IPS-NIHi7 (cell line): ENCODE data around the gene MATCAP1.

ENCODE experiments used
- DNase-seq: peaks from one replicate; pipeline ENCODE4 v3.0.0; 2012; ENCODE audit warnings: mixed read lengths; ENCODE audit errors: extremely low spot score

The MATCAP1 gene

DNA sequence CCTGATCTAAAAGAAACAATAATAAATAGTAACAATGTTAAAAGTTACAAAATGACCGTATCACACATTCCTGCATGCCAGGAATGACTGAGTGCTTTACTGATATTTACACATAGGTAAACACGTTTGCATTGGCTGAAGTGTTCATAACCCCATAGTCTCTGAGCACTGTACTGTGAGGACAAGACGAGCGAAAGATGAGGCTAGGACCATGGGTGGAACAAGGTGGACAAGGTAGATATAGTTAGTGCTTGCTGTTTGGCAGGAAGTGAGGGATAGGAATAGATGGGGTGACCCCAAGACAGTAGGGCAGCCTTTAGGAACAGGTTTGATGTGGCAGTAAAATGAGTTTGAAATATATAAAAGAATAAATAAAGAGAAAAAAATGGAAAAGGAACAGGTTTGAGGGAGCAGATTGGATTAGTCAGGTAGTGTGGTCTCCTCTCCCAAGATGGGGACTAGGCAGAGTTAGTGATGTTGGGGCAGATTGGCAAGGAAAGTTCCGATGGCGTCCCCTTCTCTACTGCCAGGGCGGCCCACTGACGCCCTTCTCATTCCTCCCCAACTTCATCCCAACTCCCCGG is 7.7 kb upstream of the MATCAP1 start:
- no peak for DNase-seq

DNA sequence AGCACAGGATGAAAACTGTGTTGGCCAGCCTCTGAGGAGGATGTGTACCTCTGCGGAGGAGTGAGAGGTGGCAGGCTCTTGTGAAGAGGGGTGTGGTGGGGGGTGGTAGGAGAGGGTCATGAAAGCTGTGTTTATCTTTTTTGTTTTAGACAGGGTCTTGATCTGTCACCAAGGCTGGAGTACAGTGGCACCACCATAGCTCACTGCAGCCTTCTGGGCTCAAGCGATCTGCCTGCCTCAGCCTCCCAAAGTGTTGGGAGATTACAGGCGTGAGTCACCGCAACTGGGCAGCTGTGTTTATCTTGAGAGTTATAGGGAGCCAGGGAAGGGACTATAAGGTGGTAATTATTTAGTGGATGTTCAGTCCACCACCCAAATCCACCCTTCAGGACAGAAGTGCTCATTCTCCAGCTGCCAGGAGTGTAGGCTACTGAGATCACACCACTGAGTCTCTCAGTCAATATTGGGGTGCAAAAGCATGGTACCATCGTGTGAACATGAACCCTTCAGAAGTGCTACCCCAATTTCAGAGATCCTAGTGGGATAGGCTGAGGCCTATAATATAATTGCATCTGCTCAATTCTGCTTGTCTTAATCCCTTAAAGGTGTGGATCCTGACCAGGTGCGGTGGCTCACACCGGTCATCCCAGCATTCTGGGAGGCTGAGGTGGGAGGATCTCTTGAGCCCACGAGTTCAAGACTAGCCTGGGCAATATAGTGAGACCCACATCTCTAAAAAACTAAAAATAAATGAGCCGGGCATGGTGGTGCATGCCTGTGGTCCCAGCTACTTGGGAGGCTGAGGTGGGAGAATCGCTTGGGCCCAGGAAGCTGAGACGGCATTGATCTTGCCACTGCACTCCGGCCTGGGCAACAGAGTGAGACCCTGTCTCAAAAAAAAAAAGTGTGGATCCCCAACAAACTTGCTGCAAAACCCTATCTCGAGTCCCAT is 7.0 kb upstream of the MATCAP1 start:
- no peak for DNase-seq

DNA sequence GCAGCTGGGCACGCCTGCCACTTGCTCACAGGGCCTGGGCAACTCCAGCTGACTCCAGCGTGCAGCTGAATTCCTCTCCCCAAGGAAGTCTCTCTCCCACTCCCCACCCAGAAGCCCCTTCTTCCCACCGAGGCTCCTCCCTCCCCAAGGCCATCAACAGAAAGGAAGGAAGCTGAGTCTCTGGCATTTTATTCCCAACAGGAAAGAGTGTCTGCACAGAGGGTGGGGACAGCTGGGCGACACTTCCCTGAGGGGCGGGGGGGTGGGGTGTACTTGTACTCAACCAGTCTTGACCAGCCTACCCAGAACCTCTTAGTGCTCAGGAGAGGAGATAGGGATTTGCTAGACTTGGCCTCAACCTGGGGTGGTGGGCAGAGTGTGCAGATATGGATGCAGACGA is 6.3 kb upstream of the MATCAP1 start, which contains the start of gene EXOC3L1:
Gene EXOC3L1 (minus strand): TSS at position 96 of the 400 bp plus-strand sequence. CDS start 460 bp downstream, outside the sequence.
- DNase-seq: no peak

DNA sequence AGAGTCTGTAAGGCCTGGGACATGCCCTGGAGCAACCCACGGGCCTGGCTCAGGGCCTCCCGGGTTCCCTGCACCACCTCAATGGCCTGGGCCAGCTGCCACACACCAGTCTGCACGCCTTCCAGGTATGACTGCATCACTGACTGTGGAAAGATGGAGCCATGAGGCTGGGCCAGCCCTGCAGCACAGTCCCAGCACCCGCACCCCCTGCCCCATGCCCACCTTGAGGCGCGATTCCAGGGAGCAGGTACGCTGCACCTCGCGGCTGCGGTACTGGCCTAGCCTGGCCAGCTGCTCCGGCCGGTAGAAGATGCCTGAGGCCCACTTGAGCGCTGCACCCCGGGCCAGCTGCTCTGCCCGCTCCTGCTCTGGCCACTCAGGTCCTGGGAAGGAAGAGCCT is 5.0 kb upstream of the MATCAP1 start:
- no peak for DNase-seq

DNA sequence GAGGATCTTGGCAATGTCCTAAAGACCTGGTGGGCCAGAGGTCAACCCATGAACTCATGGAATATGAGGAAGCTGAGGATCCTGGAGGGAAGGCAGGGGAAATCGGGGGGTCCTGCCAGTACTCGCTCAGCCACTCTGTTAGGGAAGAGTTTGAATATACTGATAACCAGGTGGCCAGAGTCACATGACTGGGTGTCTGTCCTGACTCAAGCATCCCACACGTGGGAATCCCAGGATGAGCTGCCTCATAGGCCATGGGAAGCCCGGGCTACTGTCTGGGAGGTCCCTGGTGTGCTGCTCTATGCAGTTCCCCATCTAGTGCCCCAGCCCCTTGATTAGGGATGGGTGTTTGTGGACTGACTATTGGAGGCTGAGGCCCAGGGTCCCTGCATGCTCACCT is 4.6 kb upstream of the MATCAP1 start:
- no peak for DNase-seq

DNA sequence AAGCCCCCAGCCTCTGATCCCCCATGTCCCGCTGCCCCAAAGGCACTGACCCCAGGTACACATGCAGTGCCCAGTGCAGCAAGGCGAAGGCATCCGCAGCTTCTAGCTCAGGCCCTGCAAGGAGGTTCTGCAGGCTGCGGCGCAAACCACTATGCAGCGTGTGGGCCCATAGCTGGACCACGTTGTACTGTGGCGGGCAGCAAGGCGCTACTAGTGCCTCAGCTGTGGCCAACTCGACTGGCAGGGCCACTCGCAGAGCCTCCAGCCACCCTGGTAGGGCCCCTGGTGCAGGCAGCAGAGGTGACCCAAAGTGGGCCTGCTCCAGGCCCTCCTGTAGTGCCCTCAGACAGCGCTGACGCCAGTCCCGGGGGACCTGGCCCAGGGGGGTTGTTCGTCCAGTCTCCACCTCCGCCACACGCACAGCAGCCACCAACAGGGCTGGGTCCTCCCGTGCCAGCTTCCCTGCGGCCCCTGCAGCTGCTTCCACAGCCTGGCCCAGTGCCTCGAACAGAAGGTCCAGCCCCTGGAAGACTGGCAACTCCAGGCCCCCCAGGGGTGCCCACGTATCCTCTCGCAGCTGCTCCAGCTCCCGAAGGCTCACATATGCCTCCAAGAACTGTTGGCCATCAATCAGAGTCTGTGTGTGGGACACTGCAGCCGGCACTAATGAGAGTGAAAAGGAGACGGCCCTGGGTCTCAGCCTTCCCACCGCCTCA is 3.6 kb upstream of the MATCAP1 start:
- DNase-seq: no peak

DNA sequence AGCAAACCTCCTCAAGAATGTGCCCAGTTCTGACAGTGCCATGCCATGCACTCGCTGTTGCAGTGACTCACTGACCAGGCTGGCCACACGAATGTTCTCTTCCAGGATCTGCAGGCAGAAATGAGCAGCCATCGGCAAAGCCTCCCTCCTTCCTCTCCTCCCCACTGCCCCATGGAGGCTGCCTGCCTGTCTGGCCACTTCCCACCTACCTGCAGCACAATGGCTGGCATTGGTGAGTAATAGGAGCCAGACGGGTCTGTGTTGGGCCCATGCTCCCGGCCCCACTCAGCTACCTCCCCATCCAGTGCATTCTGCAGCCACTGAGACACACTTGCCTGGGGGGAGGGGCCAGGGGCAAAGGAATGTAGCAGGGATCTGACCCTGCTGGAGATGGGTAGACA is 2.8 kb upstream of the MATCAP1 start:
- no peak for DNase-seq

DNA sequence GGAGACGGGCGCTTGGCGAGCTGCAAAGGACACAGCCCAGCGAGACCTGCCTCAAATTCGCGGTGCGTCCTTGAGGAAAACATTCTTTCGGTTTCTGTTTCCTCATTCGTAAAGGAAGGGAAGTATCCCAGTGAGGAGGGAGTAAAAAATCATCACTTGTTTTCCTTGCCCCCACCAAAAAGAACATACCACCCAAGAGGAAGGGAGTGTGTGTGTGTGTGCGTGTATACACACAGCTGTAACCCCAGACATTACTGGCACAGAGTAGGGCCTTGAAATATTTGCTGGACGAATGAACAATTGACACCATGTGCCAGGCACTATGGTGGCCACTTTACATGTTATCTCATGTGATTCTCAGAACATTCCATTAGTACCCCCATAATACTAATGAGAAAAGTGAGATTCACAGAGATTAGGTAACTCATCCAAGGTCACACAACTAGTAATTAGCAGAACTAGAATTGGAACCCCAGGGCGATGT is 1.9 kb upstream of the MATCAP1 start:
- no peak for DNase-seq

DNA sequence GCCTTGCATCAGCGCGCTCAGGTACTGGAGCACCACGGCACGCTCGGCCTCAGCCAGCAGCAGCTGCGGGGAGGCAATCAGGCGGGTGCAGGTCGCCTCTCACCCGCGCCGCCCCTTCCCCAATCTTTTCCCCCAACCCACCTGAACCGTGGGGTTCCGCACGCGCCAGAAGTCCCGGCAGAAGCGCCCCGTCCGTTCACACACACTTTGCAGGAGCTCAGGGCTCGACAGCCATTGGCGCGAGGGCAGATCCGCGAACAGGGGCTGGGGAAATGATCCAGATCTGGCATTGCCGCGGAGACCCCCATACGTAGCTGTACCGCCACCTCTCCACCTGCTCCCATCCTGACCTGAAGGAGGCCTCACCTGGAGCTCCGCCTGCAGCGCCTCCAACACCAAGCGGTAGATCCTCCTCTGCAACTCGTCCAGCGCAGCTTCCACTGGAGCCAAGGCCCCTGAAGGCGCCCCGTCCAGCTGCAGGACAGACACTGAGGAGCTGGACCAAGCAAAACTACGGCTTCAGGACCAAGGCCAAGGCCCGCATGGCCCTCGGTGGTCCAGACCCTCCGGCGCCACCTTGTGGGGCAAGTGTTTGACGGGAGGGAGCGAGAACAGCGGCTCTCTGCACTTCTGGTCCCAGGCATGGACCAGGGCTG is 1.4 kb upstream of the MATCAP1 start:
- DNase-seq: peak; percentile 79

DNA sequence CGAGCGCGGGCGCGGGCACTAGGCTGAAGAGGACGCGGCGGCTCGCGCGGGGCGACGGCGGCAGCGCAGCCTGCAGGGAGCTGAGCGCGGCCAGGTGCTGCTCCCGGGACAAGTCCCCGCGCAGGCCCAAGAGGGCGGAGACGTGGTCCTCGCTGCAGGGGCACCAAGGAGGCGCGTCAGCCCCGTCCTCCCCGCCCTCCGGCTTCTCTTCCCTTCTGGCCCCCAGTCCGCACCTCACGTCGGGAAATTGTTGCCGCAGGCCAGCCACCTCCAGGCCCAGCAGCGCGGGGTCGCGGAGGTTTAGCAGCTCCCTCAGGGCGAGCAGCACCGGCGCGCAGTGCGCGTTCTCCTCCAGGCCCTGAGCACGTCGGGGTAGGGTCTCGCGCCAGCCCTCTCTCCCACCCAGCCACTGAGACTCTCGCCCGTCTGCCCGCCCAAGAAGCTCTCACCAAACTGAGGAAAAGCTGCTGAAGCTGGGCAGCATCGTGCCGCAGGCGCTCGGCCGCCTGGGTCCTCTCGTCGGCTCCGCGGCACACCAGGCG is 761 bp upstream of the MATCAP1 start:
- no peak for DNase-seq

DNA sequence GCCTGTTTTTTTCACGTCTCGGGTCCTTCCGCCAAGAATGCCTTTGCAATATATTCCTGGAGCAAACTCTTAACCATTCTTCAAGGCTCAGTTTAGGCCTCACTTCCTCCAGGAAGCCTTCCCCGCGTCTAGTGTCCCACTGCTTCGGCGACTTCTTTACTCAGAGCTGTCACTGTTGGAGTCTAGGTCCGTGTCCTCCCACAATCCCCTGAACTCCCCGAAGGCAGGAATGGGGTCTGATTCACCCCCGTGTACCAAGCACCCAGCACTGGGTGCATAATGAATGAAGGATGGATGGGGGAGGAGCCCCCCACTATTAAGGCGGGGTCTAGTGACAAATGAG is 508 bp downstream of the MATCAP1 start:
- DNase-seq: no peak

DNA sequence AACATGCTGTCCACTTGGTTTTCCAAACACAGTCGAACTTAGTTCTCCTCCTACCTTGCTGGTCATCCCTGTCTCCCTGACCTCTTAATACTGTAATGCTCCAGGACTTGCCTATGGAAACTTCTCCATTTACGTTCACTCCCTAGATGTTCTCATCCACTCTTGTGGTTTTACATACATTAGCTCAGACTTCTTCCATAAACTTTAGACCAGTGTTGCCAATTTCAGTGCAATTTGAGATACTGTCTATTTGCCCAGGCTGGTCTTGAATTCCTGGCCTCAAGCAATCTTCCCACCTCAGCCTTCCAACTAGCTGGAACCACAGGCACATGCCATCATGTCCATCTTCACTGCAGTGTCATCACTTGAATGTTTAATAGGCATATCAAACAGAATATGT is 1.5 kb downstream of the MATCAP1 start:
- no peak for DNase-seq

DNA sequence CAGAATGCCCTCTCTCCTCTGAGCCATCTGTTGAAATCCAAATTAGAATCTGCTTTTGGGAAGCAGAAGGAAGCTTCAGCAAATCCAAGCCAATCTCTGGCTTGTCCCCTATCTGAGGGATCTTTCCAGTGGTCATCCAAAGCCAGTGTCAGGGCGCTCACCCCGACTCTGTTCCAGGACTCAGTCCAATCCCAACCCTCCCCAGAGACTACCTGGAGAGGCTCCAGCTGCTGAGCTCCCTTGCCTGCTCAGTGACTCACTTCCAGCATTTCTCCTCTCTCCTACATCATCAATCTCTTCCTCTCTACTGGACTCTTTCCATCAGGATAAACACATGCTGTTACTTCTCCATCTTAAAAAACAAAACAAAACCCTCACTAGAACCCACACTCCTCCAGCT is 2.4 kb downstream of the MATCAP1 start:
- DNase-seq: no peak

DNA sequence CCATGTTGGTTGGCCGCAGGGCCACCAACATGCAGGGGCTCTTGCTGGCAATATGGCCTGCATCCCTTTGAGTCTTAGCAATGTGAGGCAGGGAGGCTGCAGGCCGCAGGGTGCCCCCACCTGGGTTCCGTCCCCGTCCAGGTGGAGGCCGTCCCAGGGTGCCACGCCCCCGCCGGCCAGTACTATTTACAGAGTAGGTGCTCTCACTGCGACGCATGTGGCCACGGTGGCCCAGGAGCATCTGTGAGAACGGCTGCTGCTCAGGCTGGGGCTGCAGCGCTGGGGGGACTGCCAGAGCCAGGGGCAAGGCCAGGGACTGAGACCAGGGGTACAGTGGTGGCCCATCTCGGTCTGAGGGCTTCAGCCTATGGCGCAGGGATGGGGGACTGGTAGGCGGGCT is 3.6 kb downstream of the MATCAP1 start:
- no peak for DNase-seq

DNA sequence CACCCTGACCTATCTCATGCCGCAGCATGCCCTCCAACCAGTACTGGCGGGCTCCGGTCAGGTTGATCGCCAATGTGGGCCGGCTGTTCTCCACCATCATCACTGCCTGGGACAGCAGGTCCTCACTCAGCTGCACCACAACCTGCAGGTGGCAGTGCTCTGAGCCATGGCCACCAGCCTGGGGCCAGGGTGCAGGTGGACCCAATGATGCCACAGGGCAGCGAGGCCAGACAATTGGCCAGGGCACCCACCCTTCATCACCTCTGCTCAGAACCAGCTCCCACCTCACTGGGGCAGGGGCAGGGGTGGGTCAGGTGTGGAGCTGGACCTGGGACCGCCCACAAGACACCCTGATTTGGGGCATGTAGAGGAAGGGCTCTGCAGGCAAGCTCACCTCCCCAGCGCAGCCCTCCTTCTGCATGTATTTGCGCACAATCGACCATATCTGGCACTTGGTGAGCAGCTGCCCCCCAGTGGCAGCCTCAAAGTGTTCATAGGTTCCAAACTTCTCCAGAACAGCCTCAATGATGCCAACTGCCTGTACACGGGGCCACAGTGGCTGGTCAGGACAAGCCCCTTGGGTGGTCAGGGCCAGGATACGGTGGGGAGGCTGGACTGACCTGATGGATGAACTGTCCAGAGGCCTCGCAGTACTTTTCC is 4.2 kb downstream of the MATCAP1 start:
- no peak for DNase-seq

DNA sequence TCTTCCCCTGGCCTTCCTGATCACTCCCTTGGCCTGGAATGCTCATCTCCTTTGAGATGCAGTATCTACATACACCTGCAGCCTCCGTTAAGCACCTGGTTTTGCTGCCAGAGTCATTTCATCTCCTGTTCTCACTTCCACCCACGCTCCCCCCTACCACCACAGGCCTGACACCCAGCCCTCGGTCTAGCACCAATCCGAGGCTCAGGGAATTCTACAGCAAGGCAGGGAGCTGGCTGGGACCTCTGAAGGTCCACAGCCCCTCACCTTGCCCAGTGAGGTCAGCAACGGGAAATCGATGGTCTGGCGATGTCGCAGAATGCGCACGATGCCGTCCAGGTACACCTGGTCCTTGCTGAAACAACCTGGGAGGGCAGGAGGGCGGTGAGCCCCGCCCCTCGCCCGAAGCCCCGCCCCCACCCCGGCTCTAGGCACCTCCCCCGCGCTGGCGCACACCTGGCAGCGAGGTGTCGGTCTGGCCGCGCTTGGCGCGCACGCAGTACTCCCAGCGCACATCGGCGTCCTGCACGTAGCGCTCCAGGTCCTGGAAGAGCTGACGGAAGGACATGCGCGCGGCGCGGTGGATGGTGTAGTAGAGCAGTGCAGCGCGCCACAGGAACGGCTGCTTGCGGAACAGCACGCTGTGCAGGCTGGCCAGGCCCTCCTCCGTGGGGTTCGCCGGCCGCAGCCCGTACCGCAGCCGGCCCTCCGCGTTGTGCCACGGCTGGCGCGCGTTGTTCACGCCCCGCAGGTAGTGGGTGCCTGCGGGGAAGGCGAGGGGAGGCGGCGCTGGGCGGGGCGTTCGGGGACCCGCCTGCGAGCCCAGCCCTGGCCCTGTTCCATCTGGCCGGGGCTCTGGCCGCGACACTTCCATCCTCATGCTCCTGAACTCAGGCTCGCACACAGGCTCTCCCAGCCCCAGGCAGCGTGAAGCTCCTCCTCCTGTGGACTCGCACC is 5.7 kb downstream of the MATCAP1 start:
- DNase-seq: peak; percentile 91

DNA sequence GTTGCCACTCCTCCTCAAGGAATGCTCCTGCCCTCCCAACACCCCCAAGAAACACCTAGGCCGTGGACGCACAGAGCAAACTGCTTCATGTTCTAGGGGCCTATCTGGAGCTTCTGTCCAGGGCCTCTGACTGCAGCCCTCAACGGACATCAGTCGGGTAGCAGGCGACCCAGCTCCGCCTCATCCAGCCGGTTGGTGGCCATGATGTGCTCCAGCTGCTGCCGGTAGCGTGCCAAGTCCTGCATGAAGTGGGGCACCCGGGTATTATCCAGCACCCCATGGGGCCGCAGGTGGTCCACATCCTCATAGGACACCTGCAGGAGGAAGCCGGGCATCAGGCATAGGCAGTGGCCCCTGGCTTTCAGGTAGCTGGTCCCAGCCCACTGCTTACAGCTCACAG is 7.1 kb downstream of the MATCAP1 start:
- DNase-seq: no peak

DNA sequence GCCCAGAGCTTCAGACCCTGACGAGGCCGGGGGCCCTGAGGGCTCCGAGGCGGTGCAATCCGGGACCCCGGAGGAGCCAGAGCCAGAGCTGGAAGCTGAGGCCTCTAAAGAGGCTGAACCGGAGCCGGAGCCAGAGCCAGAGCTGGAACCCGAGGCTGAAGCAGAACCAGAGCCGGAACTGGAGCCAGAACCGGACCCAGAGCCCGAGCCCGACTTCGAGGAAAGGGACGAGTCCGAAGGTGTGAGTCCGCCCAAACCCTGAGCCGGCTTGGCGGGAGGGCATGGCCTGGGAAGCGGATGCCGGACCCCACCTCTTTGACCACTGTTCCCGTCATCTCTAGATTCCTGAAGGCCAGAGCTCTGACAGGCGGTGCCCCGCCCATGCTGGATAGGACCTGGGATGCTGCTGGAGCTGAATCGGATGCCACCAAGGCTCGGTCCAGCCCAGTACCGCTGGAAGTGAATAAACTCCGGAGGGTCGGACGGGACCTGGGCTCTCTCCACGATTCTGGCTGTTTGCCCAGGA is 9.0 kb downstream of the MATCAP1 start:
- no peak for DNase-seq

DNA sequence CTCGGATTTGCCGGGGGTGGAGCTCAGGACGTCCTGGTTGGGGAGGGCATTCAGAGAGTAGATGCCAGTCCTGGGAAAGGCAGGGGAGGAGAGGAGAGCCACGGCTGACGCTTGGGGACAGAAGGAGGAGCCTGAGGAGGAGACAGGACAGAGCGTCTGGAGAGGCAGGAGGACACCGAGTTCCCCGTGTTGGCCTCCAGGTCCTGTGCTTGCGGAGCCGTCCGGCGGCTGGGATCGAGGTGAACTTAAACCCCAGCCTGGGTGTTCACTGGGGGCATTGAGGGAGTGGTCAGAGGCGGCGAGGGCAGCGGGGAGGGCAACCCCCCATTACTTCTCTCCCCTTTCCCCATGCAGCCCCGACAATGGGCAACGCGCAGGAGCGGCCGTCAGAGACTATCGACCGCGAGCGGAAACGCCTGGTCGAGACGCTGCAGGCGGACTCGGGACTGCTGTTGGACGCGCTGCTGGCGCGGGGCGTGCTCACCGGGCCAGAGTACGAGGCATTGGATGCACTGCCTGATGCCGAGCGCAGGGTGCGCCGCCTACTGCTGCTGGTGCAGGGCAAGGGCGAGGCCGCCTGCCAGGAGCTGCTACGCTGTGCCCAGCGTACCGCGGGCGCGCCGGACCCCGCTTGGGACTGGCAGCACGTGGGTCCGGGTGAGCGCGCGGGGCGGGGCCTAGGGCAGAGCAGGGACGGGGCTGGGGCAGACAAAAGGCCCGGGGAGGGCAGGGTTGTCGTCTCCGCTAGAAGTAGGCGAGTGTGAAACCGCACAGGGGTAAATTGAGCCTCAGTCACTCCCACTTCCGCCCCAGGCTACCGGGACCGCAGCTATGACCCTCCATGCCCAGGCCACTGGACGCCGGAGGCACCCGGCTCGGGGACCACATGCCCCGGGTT is 9.7 kb downstream of the MATCAP1 start:
- DNase-seq: peak; percentile 50
